Measurements from ENCODE around the gene HOMER3. TPM values are rescaled to one million over a fixed set of nuclear protein-coding genes. Genes with fewer than 3 reads are reported as not detected.

HOMER3 gene
- total RNA-seq, 1 donor from 2014 or later, result 68.9 TPM

GRCh38 chr19:18948075-18948975 is 7.3 kb upstream of the HOMER3 start:
- no peak overlapping the region for H3K27ac Mint-ChIP-seq (ENCODE audit: unreplicated experiment)
- no peak for TF ChIP-seq CTCF (IDR thresholded peaks at IDR 0.05)
- peaks cover 4% of the 10 kb centered on the region for H3K36me3 Mint-ChIP-seq (ENCODE audit: unreplicated experiment)
- DNase-seq (ENCODE audit: extremely low spot score, unreplicated experiment), result no peak
- H3K9me3 Mint-ChIP-seq (ENCODE audit: unreplicated experiment), result no peaks in the 10 kb centered on the region
- H3K4me3 Mint-ChIP-seq (ENCODE audit: unreplicated experiment), result no peak overlapping the region
- H3K4me1 Mint-ChIP-seq (ENCODE audit: unreplicated experiment), result peaks cover 12% of the 10 kb centered on the region
- no peaks in the 10 kb centered on the region for H3K27me3 Mint-ChIP-seq (ENCODE audit: unreplicated experiment)

GRCh38 chr19:18946918-18947317 is 5.9 kb upstream of the HOMER3 start:
- Mint-ChIP-seq H3K4me1 (ENCODE audit: unreplicated experiment) (peaks cover 9% of the 10 kb centered on the region), H3K27me3 (ENCODE audit: unreplicated experiment) (no peaks in the 10 kb centered on the region), H3K9me3 (ENCODE audit: unreplicated experiment) (no peaks in the 10 kb centered on the region), H3K27ac (ENCODE audit: unreplicated experiment) (no peak overlapping the region), H3K4me3 (ENCODE audit: unreplicated experiment) (no peak overlapping the region), H3K36me3 (ENCODE audit: unreplicated experiment) (peaks cover 4% of the 10 kb centered on the region)
- no peak for TF ChIP-seq CTCF (IDR thresholded peaks at IDR 0.05)
- DNase-seq (ENCODE audit: extremely low spot score, unreplicated experiment), result no peak

- no peak for TF ChIP-seq CTCF (IDR thresholded peaks at IDR 0.05)
- Mint-ChIP-seq H3K36me3 (ENCODE audit: unreplicated experiment) (peaks cover 4% of the 10 kb centered on the region), H3K27ac (ENCODE audit: unreplicated experiment) (no peak overlapping the region), H3K27me3 (ENCODE audit: unreplicated experiment) (no peaks in the 10 kb centered on the region), H3K4me1 (ENCODE audit: unreplicated experiment) (peaks cover 4% of the 10 kb centered on the region), H3K9me3 (ENCODE audit: unreplicated experiment) (no peaks in the 10 kb centered on the region), H3K4me3 (ENCODE audit: unreplicated experiment) (no peak overlapping the region)
- DNase-seq (ENCODE audit: extremely low spot score, unreplicated experiment), result no peak
Observed at GRCh38 chr19:18946335-18946734, 5.3 kb upstream of the HOMER3 start.

GRCh38 chr19:18945297-18945696 is 4.3 kb upstream of the HOMER3 start:
- no peak overlapping the region for H3K4me3 Mint-ChIP-seq (ENCODE audit: unreplicated experiment)
- H3K27me3 Mint-ChIP-seq (ENCODE audit: unreplicated experiment), result no peaks in the 10 kb centered on the region
- no peak for TF ChIP-seq CTCF (IDR thresholded peaks at IDR 0.05)
- peaks cover 4% of the 10 kb centered on the region for H3K36me3 Mint-ChIP-seq (ENCODE audit: unreplicated experiment)
- no peak overlapping the region for H3K27ac Mint-ChIP-seq (ENCODE audit: unreplicated experiment)
- H3K9me3 Mint-ChIP-seq (ENCODE audit: unreplicated experiment), result no peaks in the 10 kb centered on the region
- H3K4me1 Mint-ChIP-seq (ENCODE audit: unreplicated experiment), result no peaks in the 10 kb centered on the region
- no peak for DNase-seq (ENCODE audit: extremely low spot score, unreplicated experiment)

GRCh38 chr19:18943465-18943864 is 2.4 kb upstream of the HOMER3 start:
- Mint-ChIP-seq H3K36me3 (ENCODE audit: unreplicated experiment) (peaks cover 4% of the 10 kb centered on the region), H3K27ac (ENCODE audit: unreplicated experiment) (no peak overlapping the region), H3K4me3 (ENCODE audit: unreplicated experiment) (no peak overlapping the region), H3K9me3 (ENCODE audit: unreplicated experiment) (no peaks in the 10 kb centered on the region), H3K27me3 (ENCODE audit: unreplicated experiment) (no peaks in the 10 kb centered on the region), H3K4me1 (ENCODE audit: unreplicated experiment) (peaks cover 12% of the 10 kb centered on the region)
- DNase-seq (ENCODE audit: extremely low spot score, unreplicated experiment), result no peak
- TF ChIP-seq CTCF (IDR thresholded peaks at IDR 0.05), result no peak
